Fibroblast of skin of abdomen (primary cell): ENCODE results near the gene SYK. TPM values are rescaled to one million over a fixed set of nuclear protein-coding genes. Genes with fewer than 3 reads are reported as not detected.
"Not testable (repeated sequence)": the region's sequence is repeated elsewhere in the genome, so short reads cannot be mapped to it uniquely, and the experiment has no call there.

ENCODE experiments used
- DNase-seq: peaks from one replicate; pipeline ENCODE4 v3.0.0-alpha.2; 2013
- polyA plus RNA-seq, 2 experiments: library from polyadenylated mRNA; unstranded; fragments of 120-200 nt; gene quantifications; one replicate each; pipeline ENCODE4 v1.2.1, GENCODE V29; 2013; ENCODE audit not compliant: insufficient read length in 2 of 2

Gene SYK
- not detected for polyA plus RNA-seq (2013, experiment 1 of 2; ENCODE audit: insufficient read length)
- polyA plus RNA-seq (2013, experiment 2 of 2; ENCODE audit: insufficient read length) = 0.01 TPM

GRCh38 chr9:90801241-90801972 lies at the start of gene SYK:
Gene SYK (plus strand): TSS chr9:90801819. CDS start chr9:90843899, 42,080 bp downstream.
- DNase-seq = no peak

- DNase-seq = peak; percentile 30
Observed at GRCh38 chr9:90755514-90756371, 45.9 kb upstream of the SYK start.

- not testable (repeated sequence) for DNase-seq
Observed at GRCh38 chr9:90760577-90760976, 41.0 kb upstream of the SYK start.

GRCh38 chr9:90766731-90767130 lies 34.9 kb upstream of the SYK start:
- DNase-seq = no peak

GRCh38 chr9:90767523-90768100 lies 34.0 kb upstream of the SYK start:
- no peak for DNase-seq

- no peak for DNase-seq
Observed at GRCh38 chr9:90770182-90770738, 31.4 kb upstream of the SYK start.

GRCh38 chr9:90770927-90771326 lies 30.7 kb upstream of the SYK start:
- no peak for DNase-seq

GRCh38 chr9:90772386-90772785 lies 29.2 kb upstream of the SYK start:
- no peak for DNase-seq

GRCh38 chr9:90773617-90774016 lies 28.0 kb upstream of the SYK start:
- no peak for DNase-seq

- no peak for DNase-seq
Observed at GRCh38 chr9:90774071-90774470, 27.5 kb upstream of the SYK start.

- DNase-seq = no peak
Observed at GRCh38 chr9:90774682-90775081, 26.9 kb upstream of the SYK start.

GRCh38 chr9:90775657-90776056 lies 26.0 kb upstream of the SYK start:
- DNase-seq = no peak

GRCh38 chr9:90778746-90779145 lies 22.9 kb upstream of the SYK start:
- no peak for DNase-seq

- no peak for DNase-seq
Observed at GRCh38 chr9:90783552-90783951, 18.1 kb upstream of the SYK start.

- no peak for DNase-seq
Observed at GRCh38 chr9:90783964-90784363, 17.7 kb upstream of the SYK start.

GRCh38 chr9:90787771-90788460 lies 13.7 kb upstream of the SYK start:
- DNase-seq = no peak

- DNase-seq = not testable (repeated sequence)
Observed at GRCh38 chr9:90788527-90788926, 13.1 kb upstream of the SYK start.

- no peak for DNase-seq
Observed at GRCh38 chr9:90789408-90789807, 12.2 kb upstream of the SYK start.

- no peak for DNase-seq
Observed at GRCh38 chr9:90789862-90790261, 11.8 kb upstream of the SYK start.

GRCh38 chr9:90793024-90793423 lies 8.6 kb upstream of the SYK start:
- DNase-seq = not testable (repeated sequence)

GRCh38 chr9:90793729-90794128 lies 7.9 kb upstream of the SYK start:
- DNase-seq = no peak

- DNase-seq = no peak
Observed at GRCh38 chr9:90795084-90795483, 6.5 kb upstream of the SYK start.
